Stimulated activated CD4-positive, alpha-beta T cell treated with anti-CD3 and anti-CD28 coated beads, Interleukin-2, amount 100 ng/mL, for 4 hours (primary cell): ENCODE measurements around the gene NCS1.
"Not testable (repeated sequence)": the region's sequence is repeated elsewhere in the genome, so short reads cannot be mapped to it uniquely, and the experiment has no call there.

Experiments used
- DNase-seq: peaks from one replicate; pipeline ENCODE4 v3.0.0-alpha.2; 2020; ENCODE audit warnings: low read depth

NCS1 gene

DNA sequence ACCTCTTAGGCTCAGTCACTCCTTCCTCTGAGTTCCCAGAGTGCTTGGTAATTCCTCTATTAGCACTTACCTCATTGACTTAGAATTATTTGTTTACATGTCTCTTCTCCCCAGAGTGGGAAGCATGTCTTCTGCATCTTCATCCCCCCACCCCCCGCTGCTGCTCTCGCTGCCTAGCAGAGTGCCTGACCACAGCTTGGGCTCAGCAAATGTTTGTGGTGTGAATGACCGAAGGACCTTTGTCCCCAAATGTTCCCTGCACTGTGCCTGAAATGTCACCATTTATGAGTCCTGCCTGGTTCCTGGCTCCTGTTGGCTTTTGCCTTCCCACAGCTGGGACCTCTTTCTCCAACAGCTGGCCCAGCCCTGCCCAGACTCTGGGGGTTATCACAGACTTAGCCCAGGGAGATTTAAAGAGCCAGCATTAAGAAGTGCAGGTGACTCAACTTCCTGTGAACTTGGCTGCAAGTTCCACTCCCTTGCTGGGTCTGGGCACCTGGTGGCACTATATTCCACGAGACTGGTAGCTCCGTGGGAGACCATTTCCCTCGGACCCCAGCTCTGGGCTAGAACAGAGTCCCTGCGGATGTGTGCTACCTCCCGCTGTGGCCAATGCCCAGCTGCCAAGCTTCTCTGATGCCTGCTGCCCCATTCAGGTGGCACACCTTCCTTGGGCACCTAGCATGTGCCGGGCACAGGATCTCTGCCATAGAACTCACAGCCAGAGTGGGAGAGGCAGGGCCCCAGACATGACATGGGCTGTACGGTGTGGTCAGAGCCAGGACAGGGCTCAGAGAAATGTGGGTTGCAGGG is 91.6 kb downstream of the NCS1 start:
- DNase-seq = no peak

DNA sequence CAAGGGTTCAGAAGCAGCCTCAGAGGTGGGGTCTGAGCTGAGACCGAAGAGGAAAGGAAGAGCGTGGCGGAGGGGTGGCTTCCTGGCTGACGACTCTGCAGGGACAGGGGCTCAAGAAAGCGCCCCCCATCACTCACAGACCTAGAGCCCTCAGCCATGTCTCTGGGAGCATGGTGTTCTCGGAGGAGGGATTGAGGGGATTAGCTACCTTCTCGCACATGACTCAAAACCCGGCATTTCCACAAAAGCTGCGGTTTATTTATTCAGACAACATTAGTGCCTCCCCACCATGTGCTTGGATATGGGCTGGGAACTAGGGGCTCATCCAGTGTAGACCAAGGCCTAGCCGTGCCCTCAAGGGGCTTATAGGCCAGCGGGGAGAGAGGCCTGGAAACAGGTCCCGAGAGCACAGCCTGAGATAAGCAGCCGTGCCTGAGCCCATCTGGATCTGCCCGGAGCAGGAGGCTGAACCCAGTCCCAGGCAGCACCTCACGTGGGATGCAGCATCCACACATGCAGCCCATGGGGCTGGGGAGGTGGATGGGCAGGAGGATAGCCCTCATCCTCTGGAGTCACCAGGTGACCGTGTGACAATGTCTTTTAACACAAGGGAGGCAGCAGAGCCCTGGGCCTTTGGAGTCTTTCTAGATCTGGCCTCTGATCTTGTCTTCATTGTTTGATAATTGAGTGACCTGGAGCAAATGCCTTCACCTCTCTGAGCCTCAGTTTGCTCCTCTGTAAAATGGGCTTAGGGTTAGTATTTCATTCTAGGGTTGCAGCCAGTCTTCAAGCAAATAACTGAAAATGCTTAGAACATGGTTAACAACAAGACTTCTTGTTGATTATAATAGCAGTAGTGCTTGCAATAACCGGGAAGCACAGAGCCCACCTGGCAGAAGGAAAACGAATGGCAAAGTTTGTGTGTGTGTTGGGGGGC is 92.5 kb downstream of the NCS1 start:
- no peak for DNase-seq

DNA sequence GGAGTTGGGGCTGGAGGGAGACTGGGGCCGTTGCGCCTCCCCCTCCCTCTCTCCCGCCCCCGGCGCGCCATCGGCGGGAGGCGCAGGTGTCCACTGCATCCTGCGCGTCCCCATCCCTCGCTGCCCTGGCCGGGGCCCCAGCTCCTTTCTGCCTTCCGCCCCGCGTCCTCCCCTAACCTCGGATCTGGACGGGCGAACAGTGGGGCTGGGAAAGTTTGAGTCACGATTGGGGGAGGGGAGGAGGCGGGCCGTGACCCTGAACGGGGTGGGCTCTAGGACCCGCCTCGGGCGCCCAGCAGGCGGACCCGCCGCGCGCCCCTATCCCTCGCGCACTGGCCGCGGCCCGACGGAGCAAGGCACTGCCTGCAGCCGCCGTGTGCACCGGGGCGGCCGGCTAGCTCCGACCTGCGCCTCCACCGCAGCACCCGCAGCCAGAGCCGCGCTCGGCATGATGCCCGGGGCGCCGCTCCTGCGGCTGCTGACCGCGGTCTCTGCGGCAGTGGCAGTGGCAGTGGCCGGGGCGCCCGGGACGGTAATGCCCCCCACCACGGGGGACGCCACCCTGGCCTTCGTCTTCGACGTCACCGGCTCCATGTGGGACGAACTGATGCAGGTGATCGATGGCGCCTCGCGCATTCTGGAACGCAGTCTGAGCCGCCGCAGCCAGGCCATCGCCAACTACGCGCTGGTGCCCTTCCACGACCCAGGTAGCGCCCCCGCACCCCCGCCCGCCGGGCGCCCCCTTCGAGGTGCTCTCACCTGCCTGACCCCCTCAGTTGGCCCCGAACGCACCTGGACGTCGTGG is 93.4 kb downstream of the NCS1 start, which contains the start of gene HMCN2:
HMCN2 (plus strand) TSS at position 330 of the 805 bp plus-strand sequence; CDS start at position 449, 119 bp downstream.
- DNase-seq = no peak

DNA sequence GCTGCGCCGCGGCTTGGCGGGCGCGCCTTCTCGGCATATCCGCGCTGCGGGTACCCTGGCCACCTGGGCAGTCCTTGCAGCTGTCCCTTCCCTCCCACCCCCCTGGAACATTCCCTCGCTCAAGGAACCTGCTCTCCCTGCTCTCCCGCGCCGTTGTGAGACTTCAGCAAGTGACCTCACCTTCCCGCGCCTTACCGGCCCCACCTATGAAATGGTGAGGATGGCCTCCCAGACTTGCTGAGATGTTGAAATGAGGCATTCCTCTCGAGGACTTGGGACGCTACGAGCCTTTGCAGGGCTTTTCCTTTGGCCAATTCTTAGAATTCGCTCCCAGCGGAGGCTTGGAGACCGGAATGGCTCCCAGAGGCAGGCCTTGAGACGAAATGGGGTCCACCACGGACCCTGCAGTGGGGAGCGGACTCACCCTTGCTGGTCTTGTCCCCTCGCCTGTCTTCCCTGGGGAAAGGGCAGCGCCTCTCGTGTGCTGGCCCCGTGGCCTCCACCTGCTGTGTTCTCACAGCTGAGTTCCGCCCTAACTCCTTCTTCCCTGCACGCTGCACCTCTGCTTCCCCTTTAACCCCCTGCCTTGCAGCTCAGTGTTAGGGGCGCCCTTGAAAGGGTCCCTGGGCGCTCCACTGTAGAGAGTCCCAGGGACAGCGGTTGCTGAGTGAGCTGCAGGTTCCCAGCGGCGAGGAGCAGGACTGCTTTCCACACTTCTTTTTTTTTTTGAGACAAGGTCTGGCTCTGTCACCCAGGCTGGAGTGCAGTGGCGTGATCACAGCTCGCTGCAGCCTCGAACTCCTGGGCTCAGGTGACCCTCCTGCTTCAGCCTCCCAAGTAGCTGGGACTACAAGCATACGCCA is 94.3 kb downstream of the NCS1 start:
- no peak for DNase-seq

DNA sequence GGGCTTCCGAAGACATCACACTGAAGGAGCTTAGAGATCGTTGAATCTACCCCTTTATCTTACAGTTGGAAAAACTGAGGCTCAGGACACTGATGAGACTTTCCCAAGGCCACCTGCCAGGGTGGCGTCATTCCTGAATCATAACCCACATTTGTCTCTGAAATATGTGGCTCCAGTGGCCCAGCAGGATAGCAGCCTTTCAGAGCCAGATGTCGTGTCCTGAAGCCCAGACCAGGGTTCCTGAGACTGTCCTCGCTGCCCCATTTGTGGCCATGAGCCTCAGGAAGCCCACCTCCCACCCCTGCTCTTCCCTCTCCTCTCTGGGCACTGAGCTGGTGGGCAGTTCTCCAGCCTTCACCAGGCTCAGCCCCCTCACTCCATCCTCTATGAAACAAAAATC is 95.7 kb downstream of the NCS1 start:
- DNase-seq = no peak

DNA sequence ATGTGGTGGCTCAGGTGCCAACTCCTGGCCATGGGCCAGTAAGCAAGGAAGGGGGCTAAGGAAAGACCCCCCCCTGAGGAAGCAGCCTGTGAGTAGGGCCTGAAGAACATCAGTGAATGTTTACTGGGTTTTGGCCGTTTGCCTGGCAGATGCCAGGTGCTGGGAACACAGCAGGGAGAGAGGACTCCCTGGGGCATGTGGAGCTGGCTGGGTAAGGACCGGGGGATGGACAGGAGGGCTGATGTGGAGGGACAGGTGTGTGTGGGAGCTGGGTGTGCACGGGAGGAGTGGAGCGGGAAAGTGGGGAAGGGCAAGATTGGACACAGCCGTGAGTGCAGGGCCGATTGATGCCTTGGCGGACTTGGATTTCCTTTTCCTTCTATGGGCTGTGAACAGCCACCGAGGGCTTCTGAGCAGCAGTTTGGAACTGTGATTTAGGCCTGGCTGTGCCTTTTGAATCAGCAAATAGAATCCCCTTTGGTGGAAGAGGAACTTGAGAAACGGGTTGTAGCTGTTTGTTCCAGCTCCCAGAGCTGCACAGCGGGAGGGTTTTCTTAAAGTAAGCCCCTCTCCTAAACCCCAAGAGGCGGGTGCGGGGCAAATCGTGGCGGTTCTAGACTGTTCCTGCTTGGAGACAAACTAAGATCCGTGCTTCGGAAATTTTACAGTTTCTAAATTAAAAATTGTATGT is 96.5 kb downstream of the NCS1 start:
- DNase-seq = no peak

DNA sequence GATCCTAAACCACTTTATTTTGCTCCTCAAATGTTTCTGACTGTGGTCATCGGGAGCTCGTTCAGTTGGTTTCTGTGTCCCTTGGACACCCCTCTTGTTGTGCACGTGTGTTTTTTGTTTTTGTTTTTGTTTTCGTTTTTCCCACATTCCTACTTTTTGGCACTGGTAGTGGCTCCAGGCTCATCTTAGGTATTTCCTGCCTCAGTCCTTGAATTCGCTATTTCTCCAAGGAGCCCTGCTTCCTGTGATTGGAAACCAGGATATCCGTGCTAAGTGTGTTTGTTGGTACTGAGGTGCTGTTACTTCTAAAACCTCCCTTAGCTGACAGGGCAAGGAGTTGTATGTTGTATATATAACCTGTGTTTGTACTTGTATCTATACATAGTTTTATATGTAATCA is 99.3 kb downstream of the NCS1 start:
- DNase-seq = no peak

DNA sequence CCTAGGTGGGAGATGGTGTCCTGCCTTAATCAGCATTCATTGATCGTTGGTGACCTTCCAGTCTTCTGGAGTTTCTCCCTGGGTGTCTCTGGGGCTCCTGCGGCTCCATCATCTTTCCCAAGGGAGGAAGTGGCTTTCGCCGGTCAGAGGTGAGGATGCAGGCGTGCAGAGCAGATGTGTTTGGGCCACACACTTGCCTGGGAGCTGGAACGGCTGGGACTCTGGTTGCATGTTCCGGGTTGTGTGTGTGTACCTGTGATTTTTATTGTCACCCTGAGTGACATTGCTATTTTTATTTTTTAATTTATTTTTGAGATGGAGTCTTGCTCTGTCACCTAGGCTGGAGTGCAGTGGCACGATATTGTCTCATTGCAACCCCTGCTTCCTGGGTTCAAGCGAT is 103.0 kb downstream of the NCS1 start:
- DNase-seq = no peak

DNA sequence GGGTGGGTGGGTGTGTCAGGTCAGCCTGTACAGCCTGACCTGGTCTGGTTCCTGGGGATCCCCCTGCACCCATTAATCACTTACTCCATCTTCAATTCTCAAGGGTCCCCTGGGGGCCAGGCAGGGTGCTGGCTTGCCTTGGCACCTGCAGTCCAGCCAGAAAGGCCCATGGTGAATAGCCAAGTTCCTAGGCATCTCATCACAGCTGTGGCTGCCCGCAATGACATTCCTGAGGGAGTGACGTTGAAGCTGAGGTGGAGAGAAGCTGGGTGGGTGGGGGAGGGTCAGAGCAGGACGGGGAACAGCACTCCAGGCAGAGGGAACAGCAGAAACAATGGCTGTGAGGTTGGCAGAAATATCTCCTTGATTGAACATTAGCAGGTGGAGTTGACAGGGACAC is 103.9 kb downstream of the NCS1 start:
- DNase-seq = no peak

DNA sequence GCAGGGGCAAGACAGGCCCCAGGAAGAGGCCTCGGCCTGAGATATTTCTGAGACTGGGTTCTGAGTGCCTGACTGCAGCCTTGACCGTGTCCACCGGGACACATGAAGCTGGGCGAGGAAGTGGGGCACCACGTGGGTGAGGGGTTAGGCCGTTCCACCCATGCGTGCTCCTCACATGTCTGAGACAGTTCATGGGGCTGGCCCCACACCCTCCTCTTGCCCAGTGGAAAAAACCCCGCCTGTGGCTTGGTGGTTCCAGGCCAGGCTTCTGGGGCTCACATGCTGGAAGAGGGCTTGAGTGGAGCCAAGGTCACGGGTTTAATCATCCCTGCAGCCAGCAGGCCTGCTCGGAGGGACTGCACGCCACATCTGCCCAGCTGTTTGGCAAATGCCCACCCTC is 104.8 kb downstream of the NCS1 start:
- no peak for DNase-seq

DNA sequence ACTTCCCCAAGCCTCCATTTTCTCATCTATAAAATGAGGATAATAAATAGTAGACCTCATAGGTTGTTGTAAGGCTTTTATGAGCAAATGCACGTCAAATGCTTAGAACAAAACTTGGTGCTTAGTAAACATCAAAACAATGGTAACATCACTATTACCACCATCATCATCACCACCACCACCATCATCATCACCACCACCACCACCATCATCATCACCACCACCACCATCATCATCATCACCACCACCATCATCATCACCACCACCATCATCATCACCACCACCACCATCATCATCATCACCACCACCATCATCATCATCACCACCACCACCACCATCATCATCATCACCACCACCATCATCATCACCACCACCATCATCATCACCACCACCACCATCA is 105.3 kb downstream of the NCS1 start:
- DNase-seq = not testable (repeated sequence)

DNA sequence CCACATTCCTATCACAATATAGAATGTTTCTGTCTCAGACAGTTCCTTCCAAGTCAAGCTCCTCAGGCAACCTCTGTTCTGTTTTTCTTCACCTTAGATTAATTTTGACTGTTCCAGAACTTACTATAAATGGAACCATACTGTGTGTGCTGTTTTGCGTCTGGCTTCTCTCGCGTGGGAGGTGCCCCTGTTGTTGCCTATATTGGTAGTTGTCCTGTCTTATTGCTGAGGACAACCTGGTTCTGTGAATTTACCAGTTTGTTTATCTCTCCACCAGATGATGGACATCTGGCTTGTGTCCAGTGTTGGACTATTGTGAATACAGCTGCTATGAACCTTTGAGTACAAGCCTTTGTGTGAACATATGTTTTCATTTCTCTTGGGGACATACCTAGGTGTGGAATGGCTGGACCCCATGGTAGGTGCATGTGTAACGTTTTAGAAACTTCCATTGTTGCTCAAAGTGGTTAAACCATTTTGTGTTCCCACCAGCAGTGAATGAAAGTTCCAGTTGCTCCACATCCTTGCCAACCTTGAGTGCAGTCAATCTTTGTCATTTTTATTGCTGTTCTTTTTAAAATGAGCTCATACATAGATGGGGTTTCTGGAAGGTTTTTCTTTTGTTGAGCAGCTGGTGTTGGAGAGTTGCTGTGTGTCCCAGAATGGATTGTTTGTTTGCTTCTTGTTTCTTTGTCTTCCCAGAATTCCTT is 111.5 kb downstream of the NCS1 start:
- DNase-seq = no peak

DNA sequence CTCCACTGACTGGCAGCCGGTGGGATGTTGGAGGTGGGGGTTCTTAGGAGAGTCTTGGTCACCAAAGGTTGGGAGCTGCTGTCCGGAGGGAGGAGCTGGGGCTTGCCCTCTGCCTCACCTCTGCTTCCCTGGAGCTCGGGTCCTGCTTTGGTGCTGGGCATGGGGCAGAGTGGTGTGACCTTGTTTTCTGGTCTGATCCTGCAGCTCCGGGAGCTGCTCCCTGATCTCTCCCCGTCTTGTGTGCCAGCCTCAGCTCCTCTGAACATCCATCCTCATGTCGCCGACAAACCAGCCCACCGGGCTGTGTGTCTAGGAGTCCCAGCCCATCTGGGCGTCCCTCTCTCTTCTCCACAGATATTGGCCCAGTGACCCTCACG is 112.0 kb downstream of the NCS1 start:
- no peak for DNase-seq

DNA sequence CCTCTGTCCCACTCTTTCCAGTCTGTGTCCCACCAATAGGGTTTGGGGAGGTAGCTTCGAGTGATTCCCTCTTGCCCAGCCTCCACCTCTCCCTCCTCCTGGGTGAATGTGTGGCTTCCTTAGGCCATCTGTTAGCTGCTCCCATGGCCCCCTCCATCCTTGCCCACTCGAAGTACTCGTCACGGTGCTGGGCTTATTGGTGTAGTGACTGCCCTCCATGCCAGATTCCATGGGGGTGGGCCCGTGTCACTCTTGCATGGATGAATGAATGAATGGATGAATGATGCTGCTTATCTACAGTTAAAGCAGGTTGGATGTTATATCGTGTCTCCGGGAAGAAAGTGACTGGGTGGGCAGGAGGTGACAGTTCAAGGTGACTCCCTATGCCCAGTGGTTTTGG is 112.5 kb downstream of the NCS1 start:
- no peak for DNase-seq

DNA sequence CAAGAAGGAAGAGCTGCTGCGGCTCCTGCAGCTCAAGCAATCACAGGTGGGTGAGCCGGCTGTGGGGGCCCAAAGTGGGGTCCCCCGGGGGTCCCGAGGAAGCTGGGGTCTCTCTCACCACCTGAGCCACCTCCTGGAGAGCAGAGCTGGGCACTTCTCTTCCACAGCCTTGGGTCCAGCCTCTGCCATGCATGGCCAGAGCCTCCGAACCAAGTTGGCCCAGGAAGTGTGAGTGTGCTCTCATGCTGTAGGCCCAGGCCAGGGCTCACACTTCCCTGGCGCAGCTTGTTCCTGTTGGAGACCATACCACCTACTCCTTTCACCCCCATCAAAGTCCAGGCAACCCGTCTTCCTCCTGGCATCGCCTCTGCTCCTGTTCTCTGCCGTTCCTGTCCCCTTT is 113.1 kb downstream of the NCS1 start:
- no peak for DNase-seq

DNA sequence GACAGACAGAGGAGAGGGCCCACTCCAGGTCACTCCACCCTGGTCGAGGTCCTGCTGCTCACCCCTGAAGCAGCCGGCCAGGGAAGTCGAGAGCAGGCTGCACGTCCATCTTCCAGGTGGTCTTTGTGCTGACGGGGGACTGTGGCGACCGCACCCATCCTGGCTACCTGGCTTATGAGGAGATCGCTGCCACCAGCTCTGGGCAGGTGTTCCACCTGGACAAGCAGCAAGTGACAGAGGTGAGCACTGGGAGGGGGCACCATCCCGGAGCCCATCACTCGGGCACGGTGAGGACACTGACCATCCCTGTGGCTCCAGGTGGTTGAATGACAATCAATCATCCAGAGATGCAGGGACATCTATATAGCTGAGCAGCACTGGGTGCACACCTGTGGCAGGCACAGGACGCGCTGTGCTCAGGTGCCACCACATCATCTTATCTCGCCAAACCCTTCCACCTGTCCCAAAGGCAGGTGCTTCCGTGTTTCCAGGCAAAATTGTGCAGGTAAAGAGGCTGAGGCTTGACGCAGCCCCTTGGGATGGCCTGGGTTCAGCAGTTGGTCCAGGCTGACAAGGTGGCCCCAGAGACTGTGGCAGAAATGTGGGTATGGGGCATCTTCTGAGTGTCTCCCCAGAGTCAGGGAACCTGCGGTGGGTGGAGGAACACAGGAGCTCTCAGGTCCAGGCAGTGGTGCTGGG is 114.0 kb downstream of the NCS1 start:
- no peak for DNase-seq
